Breast epithelium (tissue), 4 donors: ENCODE data around the gene APOO. TPM values are rescaled to one million over a fixed set of nuclear protein-coding genes. Genes with fewer than 3 reads are reported as not detected.

Experiments used
- DNase-seq, 2 donors: peaks; one replicate each; pipeline ENCODE4 v3.0.0-alpha.2; 2019; ENCODE audit warnings: low spot score in 2 of 2
- H3K27ac ChIP-seq, 2 donors: fragments of 200-600 bp; sonication (generic) in 1 of 2; one replicate each; pipeline ENCODE4 v1.5.1; 2016 to 2019; ENCODE audit warnings: mild to moderate bottlenecking in 1 of 2
- H3K27me3 ChIP-seq, 2 donors: fragments of 200-600 bp; sonication (generic) in 1 of 2; one replicate each; pipeline versions ENCODE4 v1.5.1 to v1.6.0; 2017 to 2019; ENCODE audit warnings: control low read depth in 1 of 2, mild to moderate bottlenecking in 1 of 2
- H3K36me3 ChIP-seq: fragments of 200-600 bp; one replicate; pipeline ENCODE4 v1.5.1; 2019
- H3K4me1 ChIP-seq, 2 donors: fragments of 200-600 bp; sonication (generic); one replicate each; pipeline ENCODE4 v1.5.1; 2016 to 2019; ENCODE audit warnings: control low read depth in 1 of 2
- H3K4me3 ChIP-seq, 3 donors: fragments of 200-600 bp; sonication (generic); 1 replicate in 2 of 3; 2 replicates in 1 of 3; pipeline ENCODE4 v1.5.1; 2016 to 2019; ENCODE audit warnings: mild to moderate bottlenecking in 3 of 3, moderate library complexity in 2 of 3
- H3K9me3 ChIP-seq, 2 donors: fragments of 200-600 bp; sonication (generic) in 1 of 2; one replicate each; pipeline ENCODE4 v1.5.1; 2016 to 2019; ENCODE audit warnings: control low read depth in 1 of 2
- CTCF ChIP-seq, 3 donors: fragments of 450-650 bp; IDR thresholded peaks; one replicate each; pipeline ENCODE4 v1.5.1; 2016 to 2017; ENCODE audit warnings: antibody characterized with exemption in 3 of 3, mild to moderate bottlenecking in 3 of 3, moderate library complexity in 3 of 3
- POLR2A ChIP-seq: fragments of 450-650 bp; IDR thresholded peaks from one replicate; pipeline ENCODE4 v1.6.1; 2016; ENCODE audit warnings: antibody characterized with exemption, mild to moderate bottlenecking, moderate library complexity
- POLR2AphosphoS5 ChIP-seq, 3 donors: sonication (generic); formaldehyde crosslinking; IDR thresholded peaks; one replicate each; pipeline ENCODE4 v1.6.1; 2017; ENCODE audit warnings: antibody characterized with exemption in 3 of 3
- intact Hi-C: fragments of 100-400 bp; cut with DNase I; formaldehyde crosslinking; loops from one replicate; pipeline ENCODE4 v1.15.1; 2023; ENCODE audit warnings: low total_unique reads
- total RNA-seq, 3 donors: library from RNA; depleted of rRNA; stranded (reverse); fragments of >200 nt; gene quantifications; one replicate each; pipeline ENCODE4 v1.1.0, GENCODE V29; 2016

Gene APOO
- total RNA-seq, 3 donors from 2014 or later: 5.8 to 16.7 (median 16.1) TPM

GRCh38 chrX:23883737-23884354 lies 23.9 kb downstream of the APOO start:
- no peak for TF ChIP-seq POLR2A
- no peak for TF ChIP-seq CTCF (IDR thresholded peaks at IDR 0.05)
- no peak for TF ChIP-seq POLR2AphosphoS5 (IDR thresholded peaks at IDR 0.05)
- no peaks in the 10 kb centered on the region for H3K4me1 ChIP-seq
- H3K36me3 ChIP-seq: no peaks in the 10 kb centered on the region
- H3K27ac ChIP-seq: peak overlapping the region; percentile 11 to 38
- no peak for DNase-seq
- intact Hi-C loops: no loop called here
- H3K4me3 ChIP-seq: peak overlapping the region in 1 of 3 donors; percentile 35
- H3K27me3 ChIP-seq: peaks cover 0 to 32% of the 10 kb centered on the region in 2 donors
- no peaks in the 10 kb centered on the region for H3K9me3 ChIP-seq

- intact Hi-C loops: no loop called here
- Histone ChIP-seq H3K4me1 (no peaks in the 10 kb centered on the region), H3K9me3 (no peaks in the 10 kb centered on the region), H3K4me3 (no peak overlapping the region), H3K27me3 (peaks cover 0 to 9% of the 10 kb centered on the region in 2 donors), H3K36me3 (no peaks in the 10 kb centered on the region), H3K27ac (no peak overlapping the region)
- TF ChIP-seq CTCF (IDR thresholded peaks at IDR 0.05) (no peak), POLR2AphosphoS5 (IDR thresholded peaks at IDR 0.05) (no peak), POLR2A (no peak)
- DNase-seq: no peak
Measured at GRCh38 chrX:23879380-23880090, 28.2 kb downstream of the APOO start.

- no peaks in the 10 kb centered on the region for H3K9me3 ChIP-seq
- no peak overlapping the region for H3K4me3 ChIP-seq
- H3K36me3 ChIP-seq: no peaks in the 10 kb centered on the region
- no peaks in the 10 kb centered on the region for H3K4me1 ChIP-seq
- H3K27ac ChIP-seq: no peak overlapping the region
- DNase-seq: no peak
- intact Hi-C loops: no loop called here
- H3K27me3 ChIP-seq: peaks cover 0 to 4% of the 10 kb centered on the region in 2 donors
- no peak for TF ChIP-seq POLR2AphosphoS5 (IDR thresholded peaks at IDR 0.05)
- TF ChIP-seq CTCF (IDR thresholded peaks at IDR 0.05): no peak
- no peak for TF ChIP-seq POLR2A
Measured at GRCh38 chrX:23871905-23872546, 35.7 kb downstream of the APOO start.

- TF ChIP-seq CTCF (IDR thresholded peaks at IDR 0.05) (no peak), POLR2AphosphoS5 (IDR thresholded peaks at IDR 0.05) (no peak), POLR2A (no peak)
- H3K4me3 ChIP-seq: no peak overlapping the region
- H3K27me3 ChIP-seq: peaks cover 0 to 4% of the 10 kb centered on the region in 2 donors
- H3K27ac ChIP-seq: no peak overlapping the region
- intact Hi-C loops: no loop called here
- no peaks in the 10 kb centered on the region for H3K4me1 ChIP-seq
- H3K36me3 ChIP-seq: no peaks in the 10 kb centered on the region
- DNase-seq: no peak
- H3K9me3 ChIP-seq: no peaks in the 10 kb centered on the region
Measured at GRCh38 chrX:23870041-23870440, 37.7 kb downstream of the APOO start.
